ENCODE measurements around the gene TCN2.
A peak's percentile ranks its signal among the peaks of the same experiment; 100 is the strongest.
"Not testable (repeated sequence)": the region's sequence is repeated elsewhere in the genome, so short reads cannot be mapped to it uniquely, and the experiment has no call there.

TCN2 gene

DNA sequence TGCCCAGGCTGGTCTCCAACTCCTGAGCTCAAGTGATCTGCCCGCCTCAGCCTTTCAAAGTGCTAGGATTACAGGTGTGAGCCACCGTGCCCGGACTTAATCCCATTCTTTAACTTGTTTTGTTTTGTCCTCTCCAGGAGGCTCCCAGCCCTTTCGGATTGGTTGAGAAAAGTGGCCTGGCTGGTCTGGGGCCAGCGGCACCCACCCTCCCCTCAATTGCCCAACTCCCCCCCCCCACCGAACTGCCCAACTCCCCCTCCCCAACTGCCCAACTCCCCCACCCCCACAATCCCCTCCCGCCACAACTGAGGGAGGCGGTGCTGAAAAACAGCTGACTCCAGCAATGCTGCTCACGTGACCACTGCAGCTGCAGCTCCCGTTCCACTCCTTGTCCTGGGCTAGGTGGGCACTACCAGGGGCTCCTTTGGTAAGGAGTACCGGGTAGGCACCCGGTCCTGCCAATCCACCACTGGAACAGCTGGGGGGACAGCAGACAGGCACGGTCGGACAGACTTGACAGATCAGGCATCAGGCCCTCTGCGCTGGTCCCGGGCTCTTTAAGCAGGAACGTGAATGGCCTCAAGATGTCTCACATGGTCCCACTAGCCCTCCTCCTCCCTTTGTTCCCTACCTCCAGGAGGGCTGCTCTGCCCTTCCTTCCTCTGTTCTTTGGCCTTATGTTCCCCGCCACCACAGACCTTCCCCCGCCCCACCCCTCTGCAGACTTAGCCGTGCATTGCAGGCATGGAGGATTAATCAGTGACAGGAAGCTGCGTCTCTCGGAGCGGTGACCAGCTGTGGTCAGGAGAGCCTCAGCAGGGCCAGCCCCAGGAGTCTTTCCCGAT lies at the start of gene TCN2:
Gene TCN2 (plus strand): TSS at position 720 of the 845 bp plus-strand sequence. CDS start 158 bp downstream, outside the sequence.
- DNase-seq: peak; percentile 27

DNA sequence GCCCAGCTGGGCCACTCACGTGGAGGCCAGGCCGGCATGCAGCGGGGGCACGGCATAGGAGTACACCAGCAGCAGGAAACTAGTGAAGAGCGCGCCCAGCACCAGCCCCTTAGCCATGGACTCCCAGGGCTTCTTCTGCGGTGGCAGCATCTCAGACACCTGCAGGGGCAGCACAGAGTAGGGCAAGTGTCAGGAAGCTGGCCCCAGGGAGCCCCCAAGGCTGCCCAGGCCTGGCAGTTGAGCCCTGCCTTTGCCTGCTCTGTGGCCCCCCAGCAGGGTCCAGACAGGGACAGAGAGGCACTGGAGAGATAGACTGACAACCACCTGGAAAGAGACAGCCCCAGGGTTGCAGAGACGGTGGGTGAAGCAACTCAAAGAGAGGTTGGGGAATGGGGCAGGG lies 49.7 kb upstream of the TCN2 start:
- DNase-seq: no peak

DNA sequence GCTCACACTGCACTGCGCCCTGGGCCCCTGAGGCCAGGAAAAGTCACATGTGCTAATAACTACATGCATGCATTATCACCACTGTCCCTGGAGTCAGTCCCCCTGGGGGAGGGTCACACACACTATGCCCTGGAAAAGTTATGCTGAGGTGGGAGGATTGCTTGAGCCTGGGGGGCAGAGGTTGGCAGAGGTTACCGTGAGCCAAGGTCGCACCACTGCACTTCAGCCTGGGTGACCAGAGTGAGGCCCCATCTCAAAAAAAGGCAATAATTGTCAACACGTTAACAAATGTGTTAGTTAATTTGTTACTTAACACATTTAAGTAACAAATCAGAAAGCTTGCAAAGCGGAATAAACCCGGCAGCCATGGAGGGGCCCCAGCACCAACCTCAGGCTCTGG lies 47.1 kb upstream of the TCN2 start:
- no peak for DNase-seq

DNA sequence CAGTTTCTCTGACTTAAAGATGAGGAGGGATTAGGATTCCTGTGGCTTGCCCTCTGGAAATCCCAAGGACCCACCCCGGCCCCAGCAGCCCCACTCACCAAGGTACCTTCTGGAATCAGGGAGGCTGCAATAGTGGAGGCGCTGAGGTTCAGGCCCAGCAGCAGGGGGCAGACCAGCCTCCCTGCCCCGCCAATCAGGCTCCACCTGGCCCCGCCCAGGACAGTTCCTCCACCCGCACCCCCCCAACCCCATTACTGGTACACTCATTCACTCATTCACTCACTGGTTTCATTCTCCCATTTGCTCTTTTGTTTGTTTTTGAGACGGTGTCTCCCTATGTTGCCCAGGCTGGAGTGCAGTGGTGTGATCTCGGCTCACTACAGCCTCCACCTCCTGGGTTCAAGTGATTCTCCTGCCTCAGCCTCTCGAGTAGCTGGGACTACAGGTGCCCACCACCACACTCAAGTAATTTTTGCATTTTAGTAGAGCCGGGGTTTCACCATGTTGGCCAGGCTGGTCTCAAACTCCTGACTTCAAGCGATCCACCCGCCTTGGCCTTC lies 46.3 kb upstream of the TCN2 start:
- DNase-seq: not testable (repeated sequence)

DNA sequence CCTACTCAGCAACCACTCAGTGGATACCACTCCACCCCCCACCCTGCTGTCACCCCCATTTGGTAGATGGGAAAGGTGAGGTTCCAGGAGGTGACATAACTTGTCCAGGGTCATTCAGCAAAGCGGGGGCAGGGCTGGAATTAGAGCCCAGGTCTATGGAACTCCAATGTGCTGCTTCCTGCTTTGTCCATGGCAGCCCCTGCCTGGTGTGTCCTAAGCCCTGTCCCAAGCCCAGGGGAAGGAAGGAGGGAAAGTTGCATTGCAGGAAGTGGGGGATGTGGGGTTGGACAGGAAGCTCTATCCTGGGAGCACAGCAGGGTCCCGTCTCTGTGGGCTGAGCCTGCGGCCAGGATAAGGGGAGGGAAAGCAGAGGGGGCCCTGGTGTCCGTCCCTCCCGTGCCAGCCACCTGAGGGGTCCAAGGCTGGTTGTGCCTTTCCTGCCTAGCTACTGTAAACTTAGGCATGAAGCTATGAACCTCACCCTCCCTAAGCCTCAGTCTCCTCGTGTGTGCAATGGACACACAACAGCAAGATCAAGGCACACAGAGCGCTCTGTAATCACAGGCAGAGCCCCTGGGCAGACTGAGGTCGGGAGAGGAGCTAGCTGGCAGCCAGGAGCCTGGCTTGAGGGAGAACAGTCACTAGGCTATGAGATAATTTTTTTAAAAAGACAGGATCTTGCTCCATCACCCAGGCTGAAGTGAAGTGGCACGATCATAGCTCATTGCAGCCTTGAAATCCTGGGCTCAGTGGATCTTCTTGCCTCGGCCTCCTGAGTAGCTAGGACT lies 45.4 kb upstream of the TCN2 start:
- no peak for DNase-seq

DNA sequence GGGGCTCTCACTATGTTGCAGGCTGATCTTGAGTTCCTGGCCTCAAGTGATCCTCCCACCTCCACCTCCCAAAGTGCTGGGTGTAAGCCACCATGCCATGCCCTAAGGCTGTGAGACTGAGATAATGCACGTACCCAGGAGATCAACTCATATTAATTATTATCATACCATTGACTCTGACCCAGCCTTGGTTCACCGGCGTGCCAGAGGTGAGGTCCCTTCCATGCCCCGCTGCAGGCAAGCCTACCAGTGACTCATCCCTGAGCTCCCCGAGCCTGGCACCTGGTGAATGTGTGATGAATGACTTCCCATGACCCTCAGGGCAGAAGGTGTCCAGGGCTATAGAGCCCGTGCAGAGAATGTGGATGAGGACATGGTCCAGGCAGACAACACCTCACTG lies 44.6 kb upstream of the TCN2 start:
- DNase-seq: no peak

DNA sequence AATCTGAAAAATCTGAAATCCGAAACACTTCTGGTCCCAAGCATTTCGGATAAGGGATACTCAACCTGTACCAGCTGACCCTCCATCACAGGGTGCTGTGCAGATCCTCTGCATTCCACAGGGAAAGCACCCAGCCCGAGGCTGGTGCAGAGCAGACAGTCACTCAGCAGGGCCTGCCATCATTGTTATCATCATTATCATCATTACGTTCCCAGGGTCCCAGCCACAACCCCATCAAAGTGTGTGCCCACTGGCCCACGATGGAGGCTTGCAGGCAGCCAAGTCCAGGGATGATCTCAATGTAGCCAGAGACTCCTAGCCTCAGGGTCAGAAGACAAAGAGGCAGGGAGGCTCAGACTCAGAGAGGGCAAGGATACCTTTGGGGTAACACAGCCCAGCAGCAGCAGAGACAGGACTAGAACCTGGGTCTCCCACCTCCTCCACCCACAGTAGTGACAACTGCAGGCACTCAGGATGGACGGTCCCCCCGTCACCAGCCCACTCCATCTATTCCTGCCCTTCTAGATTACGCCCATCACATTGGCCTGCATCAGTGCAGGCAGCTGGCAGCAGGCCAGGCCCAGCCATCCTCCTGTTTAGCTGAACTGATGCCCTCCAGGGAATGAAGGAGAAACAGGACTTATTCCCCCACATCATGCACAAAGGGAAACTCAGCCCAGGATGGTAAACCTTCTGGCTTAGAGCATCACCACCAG lies 42.8 kb upstream of the TCN2 start:
- DNase-seq: no peak

DNA sequence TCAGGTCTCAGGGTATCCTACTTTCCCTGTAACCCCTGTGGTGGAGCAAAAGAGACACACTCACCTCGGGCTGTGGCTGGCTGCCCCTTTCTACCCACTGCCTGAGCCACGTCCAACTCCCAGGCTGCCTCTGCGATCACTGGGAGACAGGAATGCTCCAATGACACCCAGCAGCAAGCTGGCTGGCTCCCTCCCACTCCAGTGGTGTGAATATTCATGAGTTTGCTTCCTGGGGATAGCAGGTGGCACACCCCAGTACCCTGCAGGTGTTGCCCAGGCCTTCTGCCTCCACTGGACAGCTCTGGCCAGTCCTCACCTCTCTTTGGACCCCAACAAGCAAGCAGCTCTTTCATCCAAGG lies 42.2 kb upstream of the TCN2 start:
- DNase-seq: no peak

DNA sequence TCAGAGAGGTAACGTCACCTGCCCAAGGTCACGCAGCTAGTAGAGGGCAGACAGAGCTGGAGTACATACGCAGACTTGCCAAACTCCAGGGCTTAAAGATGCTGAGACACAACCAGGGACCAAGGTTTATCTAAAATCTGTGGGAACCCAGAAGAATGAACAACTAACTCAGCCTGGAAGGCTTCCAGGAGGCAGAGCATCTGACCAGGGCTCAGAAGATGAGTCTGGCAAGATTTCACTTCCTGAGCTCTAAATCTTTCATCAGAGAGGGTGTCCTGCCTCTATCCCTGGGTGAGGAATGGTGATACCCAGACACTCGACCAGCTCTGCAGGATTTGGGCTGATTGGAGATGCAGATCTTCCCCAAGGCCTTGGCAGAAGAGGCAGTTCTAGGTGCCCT lies 41.6 kb upstream of the TCN2 start:
- DNase-seq: no peak

DNA sequence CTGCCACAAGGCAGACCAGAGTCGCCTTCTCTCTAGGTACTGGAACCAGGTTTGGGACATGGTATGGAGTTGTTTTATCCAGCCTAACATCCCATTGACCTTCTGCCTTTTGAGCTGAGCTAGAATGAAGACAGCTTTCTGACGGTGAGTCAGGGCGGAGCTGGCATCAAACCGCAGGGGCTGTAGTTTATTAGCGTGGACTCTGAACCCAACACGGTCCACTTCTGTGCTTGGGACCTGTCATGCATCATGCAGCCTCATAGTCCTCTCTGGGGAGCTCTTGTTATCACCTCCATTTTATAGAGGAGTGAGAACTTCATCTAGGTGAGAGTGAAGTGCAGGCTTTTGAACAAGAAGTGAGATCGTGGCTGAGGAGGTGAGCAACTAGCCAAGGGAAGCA lies 40.8 kb upstream of the TCN2 start:
- DNase-seq: no peak

DNA sequence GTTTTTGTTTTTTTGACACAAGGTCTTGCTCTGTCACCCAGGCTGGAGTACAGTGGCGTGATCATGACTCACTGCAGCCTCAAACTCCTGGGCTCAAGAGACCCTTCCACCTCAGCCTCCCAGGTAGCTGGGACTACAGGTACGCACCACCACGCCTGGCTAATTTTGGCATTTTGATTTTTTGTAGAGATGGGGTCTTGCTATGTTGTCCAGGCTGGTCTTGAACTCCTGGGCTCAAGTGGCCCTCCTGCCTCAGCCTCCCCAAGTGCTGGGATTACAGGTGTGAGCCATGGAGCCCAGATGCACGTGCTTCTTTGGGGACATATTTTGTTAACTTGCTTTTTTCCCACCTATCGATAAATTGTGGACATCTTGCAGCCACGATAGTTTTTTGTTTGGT lies 39.7 kb upstream of the TCN2 start:
- DNase-seq: not testable (repeated sequence)

DNA sequence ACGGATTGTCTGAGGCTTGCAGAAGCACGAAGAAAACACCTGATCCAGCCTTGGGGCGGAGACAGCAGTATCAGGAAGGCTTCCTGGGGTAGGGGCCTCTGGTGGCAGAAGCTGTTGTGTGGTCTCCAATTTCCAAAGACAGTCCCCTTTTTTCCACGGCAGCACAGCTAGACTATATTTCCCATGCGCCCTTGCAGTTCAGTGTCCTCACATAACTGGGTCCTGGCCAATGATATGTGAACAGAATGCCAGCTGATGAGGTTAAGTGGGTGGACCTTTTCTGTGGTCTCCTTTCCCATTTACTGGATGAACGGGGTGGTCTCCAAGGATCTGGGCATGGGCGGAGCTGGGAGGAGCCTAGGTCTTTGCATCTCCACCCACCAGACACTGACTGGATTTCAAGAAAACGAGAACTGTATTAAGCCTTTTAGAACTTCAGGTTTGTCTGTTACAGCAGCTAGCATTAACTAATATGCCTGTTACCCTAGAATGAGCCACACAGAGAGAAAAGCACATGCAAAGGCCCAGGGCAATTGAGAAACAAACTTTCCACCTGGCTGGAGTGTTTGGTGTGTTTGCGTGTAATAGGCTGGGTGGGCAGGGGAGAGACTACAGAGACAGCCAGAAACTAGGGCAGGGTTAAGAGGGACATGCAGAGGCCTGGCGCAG lies 38.7 kb upstream of the TCN2 start:
- DNase-seq: no peak

DNA sequence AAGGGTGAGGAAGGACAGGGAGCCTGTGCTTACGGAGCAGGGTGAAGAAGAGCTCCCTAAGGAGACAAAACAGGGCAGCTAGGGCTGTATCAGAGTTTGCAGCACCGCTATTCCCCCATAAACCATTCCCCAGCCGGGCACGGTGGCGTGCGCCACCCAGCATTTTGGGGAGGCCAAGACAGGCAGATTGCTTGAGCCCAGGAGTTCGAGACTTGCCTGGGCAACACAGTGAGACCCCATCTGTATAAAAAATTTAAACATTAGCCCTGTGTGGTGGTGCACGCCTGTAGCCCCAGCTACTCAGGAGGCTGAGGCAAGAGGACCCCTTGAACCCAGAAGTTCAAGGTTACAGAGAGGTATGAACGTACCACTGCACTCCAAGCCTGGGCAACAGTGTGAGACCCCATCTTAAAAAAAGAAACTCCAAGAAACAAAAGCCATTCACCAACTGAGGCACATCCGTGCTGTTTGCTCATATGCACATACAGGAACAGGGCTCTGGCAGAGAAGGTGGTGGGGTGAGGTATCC lies 37.2 kb upstream of the TCN2 start:
- DNase-seq: no peak

DNA sequence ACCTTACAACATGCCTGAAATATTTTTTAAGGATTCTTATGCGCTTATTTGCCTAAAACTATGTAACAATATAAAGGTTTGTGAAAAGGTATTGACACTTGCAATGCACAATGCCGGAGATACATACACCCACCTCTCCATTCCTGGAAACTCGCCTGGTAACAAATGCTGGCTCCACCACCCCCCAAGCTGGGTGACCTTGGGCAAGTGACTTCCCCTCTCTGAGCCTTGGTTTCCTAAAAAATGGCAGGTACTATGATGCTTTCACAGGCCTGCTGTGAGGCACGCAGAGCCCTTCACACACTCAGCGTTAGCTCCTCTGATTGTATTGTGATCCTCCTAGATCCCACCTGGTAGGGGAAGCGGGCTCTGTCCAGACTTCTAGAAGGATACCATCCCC lies 34.8 kb upstream of the TCN2 start:
- no peak for DNase-seq

DNA sequence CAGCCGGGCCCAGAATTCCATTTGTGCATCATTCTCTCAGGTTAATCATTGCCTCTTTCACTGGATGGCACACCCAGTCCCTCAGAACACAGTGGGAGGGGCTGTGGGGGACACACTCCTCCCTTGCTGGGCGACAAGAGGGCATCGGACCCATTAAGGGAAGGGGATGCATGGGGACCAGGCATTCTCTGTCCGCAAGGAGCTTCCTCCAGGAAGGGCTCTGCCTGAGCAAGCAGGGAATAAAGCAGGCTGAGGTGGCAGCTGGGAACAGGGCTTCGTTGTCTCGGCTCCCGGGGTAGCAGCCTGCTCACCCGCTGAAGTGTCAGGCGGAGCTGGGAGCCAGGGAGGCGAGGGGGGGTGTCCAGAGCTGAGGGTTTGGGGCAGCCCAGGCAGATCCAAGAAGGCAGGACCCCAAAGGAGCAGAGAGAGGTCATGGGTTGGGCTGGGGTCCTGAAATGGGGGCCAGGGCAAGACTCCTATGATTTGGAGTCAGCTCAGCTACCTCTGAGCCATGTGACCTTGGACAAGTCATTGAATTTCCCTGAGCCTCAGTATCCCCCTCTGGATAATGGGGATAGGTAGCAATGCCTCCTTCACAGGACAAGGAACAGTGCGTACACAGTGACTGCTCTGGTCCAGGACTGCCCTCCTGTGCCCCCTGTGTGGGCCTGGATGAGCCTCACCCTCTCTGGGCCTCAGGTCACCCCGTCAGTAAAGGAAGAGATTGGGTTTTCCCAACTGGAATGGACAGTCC lies 34.0 kb upstream of the TCN2 start:
- no peak for DNase-seq

DNA sequence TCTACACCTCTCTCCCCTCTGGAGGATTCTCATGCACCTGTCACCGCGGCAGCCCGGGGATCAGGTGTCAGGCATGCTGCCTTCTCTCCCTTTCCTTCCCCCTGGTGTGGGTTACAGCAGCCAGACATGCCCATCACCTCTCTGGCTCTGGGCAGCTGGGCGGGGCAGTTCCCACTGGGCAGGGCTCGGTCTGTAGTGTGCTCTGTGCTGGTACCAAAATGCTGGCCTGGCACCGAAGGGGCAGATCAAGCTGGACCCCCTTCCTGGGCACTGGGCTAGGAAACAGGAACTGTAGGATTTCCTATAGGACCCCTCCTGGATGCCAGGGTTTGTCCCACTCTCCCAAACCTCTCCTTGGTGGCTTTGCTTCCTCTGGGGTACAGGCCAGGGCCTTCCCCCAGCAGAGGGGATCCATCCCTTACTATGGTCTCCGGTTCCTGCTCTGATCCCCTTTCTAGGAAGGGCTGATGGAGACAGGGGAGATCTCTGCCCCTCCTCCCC lies 33.3 kb upstream of the TCN2 start:
- no peak for DNase-seq

DNA sequence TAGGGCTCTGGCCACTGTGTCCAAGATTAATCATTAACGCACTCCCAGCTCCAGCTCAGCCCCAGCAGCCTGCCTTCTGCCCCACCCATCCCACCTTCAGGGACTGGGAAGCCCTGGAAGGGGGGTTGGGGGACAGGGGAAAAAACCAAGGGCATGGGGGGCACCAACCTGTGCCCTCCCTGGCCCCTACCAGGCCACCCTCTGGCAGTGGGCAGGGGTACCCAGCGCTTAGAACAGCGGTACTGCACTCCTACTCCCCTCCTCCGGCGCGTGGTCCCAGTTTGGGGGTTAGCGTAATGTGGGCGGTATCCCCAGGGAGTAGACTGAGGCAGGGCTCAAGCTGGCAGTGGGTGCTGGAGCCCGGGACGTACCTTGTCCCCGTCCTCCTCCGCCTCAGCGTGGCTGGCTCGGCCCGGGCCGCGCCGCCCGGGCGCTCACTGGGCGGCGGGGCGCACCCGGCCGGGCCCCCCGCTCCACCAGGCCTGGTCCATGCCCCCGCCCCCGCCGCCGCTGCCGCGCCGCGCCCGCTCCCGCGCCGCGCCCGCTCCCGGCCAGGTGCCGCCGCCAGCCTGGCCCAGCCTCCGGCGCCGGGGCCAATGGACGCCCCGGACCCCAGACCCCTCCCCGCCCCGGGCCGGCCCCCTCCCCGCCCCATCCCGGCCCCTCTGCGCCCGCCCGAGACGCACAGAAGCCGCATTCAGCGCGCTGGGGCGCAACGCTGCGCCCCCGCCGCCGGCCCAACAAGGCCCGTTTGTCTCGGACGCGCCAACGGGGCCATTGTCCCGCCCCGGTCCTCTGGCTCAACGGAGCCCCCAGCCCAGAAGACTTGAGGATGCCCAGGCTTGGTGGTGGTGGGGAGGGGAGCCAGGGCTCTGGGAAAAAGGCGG lies 32.6 kb upstream of the TCN2 start, which contains the start of gene GAL3ST1:
Gene GAL3ST1 (minus strand): TSS at position 571 of the 887 bp plus-strand sequence. CDS start 17,273 bp downstream, outside the sequence.
- no peak for DNase-seq

DNA sequence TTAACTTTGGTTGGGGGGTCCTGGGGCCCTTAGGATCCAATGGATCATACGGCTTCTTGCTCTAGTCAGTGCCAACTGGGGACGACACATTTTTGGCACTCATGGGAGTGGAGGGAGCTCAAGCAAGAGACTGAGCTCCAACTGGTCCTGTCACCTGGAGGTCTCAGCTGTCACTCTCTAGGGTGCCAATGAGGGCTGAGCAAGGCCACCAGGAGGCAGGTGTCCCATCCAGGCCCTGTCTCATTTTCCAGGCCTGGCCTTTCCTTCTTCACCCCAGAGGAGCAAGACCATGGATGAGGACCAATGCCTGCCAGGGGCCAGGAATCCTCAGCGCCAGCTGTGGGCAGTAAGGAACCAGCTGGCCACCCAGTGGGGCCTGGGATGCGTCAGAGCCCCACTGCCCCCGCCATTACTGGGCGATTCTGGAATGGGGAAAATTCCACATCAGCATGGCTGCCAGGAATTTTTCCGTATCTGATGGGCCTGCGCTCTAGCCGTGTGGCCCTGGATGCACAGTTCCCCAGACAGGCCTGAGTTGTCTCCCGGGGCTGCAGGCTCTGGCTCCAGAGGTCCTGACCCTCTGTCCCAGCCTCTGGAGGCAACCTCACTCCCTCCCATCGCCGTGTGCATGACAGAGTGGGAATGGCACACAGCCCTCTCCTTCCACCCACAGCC lies 31.8 kb upstream of the TCN2 start:
- no peak for DNase-seq

DNA sequence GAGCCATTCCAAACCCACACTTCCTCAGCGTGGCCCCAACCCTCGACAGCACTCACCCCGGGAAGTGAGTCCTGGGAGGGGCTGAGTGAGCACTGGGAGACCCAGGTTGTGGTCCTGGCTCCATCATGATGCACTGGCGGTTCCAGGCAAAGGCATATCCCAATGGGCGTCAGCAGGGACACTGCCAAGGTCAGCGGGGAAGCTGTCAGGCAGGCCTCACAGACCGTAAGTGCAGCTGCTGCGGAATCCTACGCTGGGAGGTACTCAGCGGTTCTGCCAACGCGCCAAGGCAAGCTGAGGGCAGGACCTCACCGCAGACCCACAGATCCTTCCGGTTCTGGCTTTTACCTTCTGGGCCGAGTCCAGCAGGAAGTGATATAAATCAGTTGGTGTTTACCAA lies 31.1 kb upstream of the TCN2 start:
- no peak for DNase-seq

DNA sequence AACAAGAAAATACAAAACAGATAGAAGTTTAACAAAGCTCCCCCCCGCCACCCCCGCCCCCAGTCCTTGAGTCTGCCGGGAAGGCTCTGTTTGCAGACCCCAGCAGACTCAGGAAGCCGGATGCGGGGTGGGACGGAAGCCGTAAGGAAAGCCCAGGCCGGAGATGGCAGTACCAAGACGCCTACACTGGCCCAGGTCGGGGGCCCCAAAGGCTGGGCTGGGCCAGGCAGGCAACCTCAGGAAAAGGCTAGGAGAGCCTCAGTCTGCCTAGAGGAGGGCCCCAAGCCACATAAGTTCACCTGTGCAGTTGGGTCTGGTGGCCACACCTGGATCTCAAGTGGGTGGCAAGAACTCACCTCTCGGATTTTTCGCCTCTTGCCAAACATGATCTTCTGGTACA lies 28.5 kb upstream of the TCN2 start:
- no peak for DNase-seq
